HG02885 (cell line): ENCODE results near the gene MMP8.

Experiments
- ATAC-seq: cut with Tn5 transposase; IDR thresholded peaks from one replicate; pipeline ENCODE4 v1.9.1; 2021; ENCODE audit warnings: mild to moderate bottlenecking; ENCODE audit not compliant: unreplicated experiment, poor library complexity

The MMP8 gene

GRCh38 chr11:102729849-102730815 lies 5.4 kb upstream of the MMP8 start:
- no peak for ATAC-seq

GRCh38 chr11:102727890-102728289 lies 3.1 kb upstream of the MMP8 start:
- ATAC-seq: no peak

GRCh38 chr11:102722821-102723220 lies 1.9 kb downstream of the MMP8 start:
- ATAC-seq: no peak

- no peak for ATAC-seq
These were observed 5.0 kb downstream of the MMP8 start for GRCh38 chr11:102719620-102720277.

- no peak for ATAC-seq
These were observed 7.5 kb downstream of the MMP8 start for GRCh38 chr11:102717280-102717679.

- ATAC-seq: peak; percentile 86
These were observed 8.2 kb downstream of the MMP8 start for GRCh38 chr11:102716527-102716926.

- no peak for ATAC-seq
These were observed 12.6 kb downstream of the MMP8 start for GRCh38 chr11:102712137-102712536.

GRCh38 chr11:102709201-102709945 lies 15.4 kb downstream of the MMP8 start:
- no peak for ATAC-seq

- no peak for ATAC-seq
These were observed 16.1 kb downstream of the MMP8 start for GRCh38 chr11:102708654-102709053.

GRCh38 chr11:102705626-102706025 lies 19.1 kb downstream of the MMP8 start, which contains the start of gene MMP27:
TSS of gene MMP27 (minus strand) at chr11:102705769. CDS start at chr11:102705714, 55 bp downstream.
- ATAC-seq: no peak

- ATAC-seq: no peak
These were observed 19.9 kb downstream of the MMP8 start for GRCh38 chr11:102704841-102705240.

- no peak for ATAC-seq
These were observed 20.8 kb downstream of the MMP8 start for GRCh38 chr11:102703826-102704493.

- no peak for ATAC-seq
These were observed 29.6 kb downstream of the MMP8 start for GRCh38 chr11:102695201-102695600.

- ATAC-seq: no peak
These were observed 39.0 kb downstream of the MMP8 start for GRCh38 chr11:102685754-102686153.

GRCh38 chr11:102685338-102685737 lies 39.4 kb downstream of the MMP8 start:
- ATAC-seq: no peak

- no peak for ATAC-seq
These were observed 41.5 kb downstream of the MMP8 start for GRCh38 chr11:102683277-102683676.

- ATAC-seq: no peak
These were observed 43.8 kb downstream of the MMP8 start for GRCh38 chr11:102680945-102681344.

- no peak for ATAC-seq
These were observed 46.7 kb downstream of the MMP8 start for GRCh38 chr11:102678022-102678421.

GRCh38 chr11:102676084-102676483 lies 48.7 kb downstream of the MMP8 start:
- no peak for ATAC-seq

GRCh38 chr11:102669664-102670063 lies 55.1 kb downstream of the MMP8 start:
- ATAC-seq: peak; percentile 73
